NCI-H1092 (cell line): Measurements from ENCODE around the gene TNS3.

Experiments used
- DNase-seq: peaks from one replicate; lab custom pipeline; 2025; lab: John Stamatoyannopoulos, UW

TNS3 gene

GRCh38 chr7:47255441-47255840 lies 326.5 kb downstream of the TNS3 start:
- DNase-seq: no peak

GRCh38 chr7:47255007-47255406 lies 326.9 kb downstream of the TNS3 start:
- no peak for DNase-seq

GRCh38 chr7:47254081-47254977 lies 327.6 kb downstream of the TNS3 start:
- DNase-seq: peak; percentile 66

GRCh38 chr7:47253650-47254080 lies 328.2 kb downstream of the TNS3 start:
- peak; percentile 30 for DNase-seq

GRCh38 chr7:47252675-47253074 lies 329.2 kb downstream of the TNS3 start:
- no peak for DNase-seq

- no peak for DNase-seq
Observed at GRCh38 chr7:47249361-47249760, 332.6 kb downstream of the TNS3 start.

GRCh38 chr7:47248797-47249196 lies 333.1 kb downstream of the TNS3 start:
- DNase-seq: no peak

- no peak for DNase-seq
Observed at GRCh38 chr7:47247132-47247531, 334.8 kb downstream of the TNS3 start.

GRCh38 chr7:47244692-47245091 lies 337.2 kb downstream of the TNS3 start:
- no peak for DNase-seq

GRCh38 chr7:47241112-47242065 lies 340.5 kb downstream of the TNS3 start:
- no peak for DNase-seq

- no peak for DNase-seq
Observed at GRCh38 chr7:47239931-47240421, 341.9 kb downstream of the TNS3 start.

- DNase-seq: no peak
Observed at GRCh38 chr7:47239034-47239433, 342.9 kb downstream of the TNS3 start.

- no peak for DNase-seq
Observed at GRCh38 chr7:47236480-47237129, 345.3 kb downstream of the TNS3 start.

- DNase-seq: no peak
Observed at GRCh38 chr7:47233996-47234395, 347.9 kb downstream of the TNS3 start.

GRCh38 chr7:47232751-47233412 lies 349.0 kb downstream of the TNS3 start:
- no peak for DNase-seq

GRCh38 chr7:47231627-47232026 lies 350.3 kb downstream of the TNS3 start:
- no peak for DNase-seq

GRCh38 chr7:47231032-47231431 lies 350.9 kb downstream of the TNS3 start:
- no peak for DNase-seq

GRCh38 chr7:47228386-47229014 lies 353.4 kb downstream of the TNS3 start:
- DNase-seq: no peak

- no peak for DNase-seq
Observed at GRCh38 chr7:47227762-47228177, 354.1 kb downstream of the TNS3 start.

GRCh38 chr7:47226696-47227095 lies 355.2 kb downstream of the TNS3 start:
- DNase-seq: no peak
